Activated CD4-positive, alpha-beta memory T cell treated with anti-CD3 and anti-CD28 coated beads, Interleukin-2, amount 10 ng/mL, durations not matched to agents 7 days and 5 days (primary cell): ENCODE measurements around the gene AGBL1. TPM values are rescaled to one million over a fixed set of nuclear protein-coding genes. Genes with fewer than 3 reads are reported as not detected.

Experiments
- CTCF ChIA-PET: fragments of 350-600 bp; sonication (Branson Sonifier 250); formaldehyde crosslinking; loops from one replicate; lab custom pipeline; 2021; ENCODE audit warnings: antibody characterized with exemption, inconsistent platforms; lab: Charles Lee
- POLR2A ChIA-PET: fragments of 350-600 bp; sonication (Branson Sonifier 250); formaldehyde crosslinking; loops from one replicate; lab custom pipeline; 2021; ENCODE audit warnings: antibody characterized with exemption; lab: Charles Lee
- DNase-seq: peaks from one replicate; pipeline ENCODE4 v3.0.0-alpha.2; 2020
- H3K27ac Mint-ChIP-seq: one replicate; pipeline ENCODE4 v1.8.0; 2021; ENCODE audit warnings: mild to moderate bottlenecking, mixed read lengths
- H3K27me3 Mint-ChIP-seq: one replicate; pipeline ENCODE4 v1.8.0; 2021; ENCODE audit warnings: mixed read lengths
- H3K36me3 Mint-ChIP-seq: one replicate; pipeline ENCODE4 v1.8.0; 2021; ENCODE audit warnings: low read depth, mixed read lengths
- H3K4me1 Mint-ChIP-seq: one replicate; pipeline ENCODE4 v1.8.0; 2021; ENCODE audit warnings: mixed read lengths
- H3K4me3 Mint-ChIP-seq: one replicate; pipeline ENCODE4 v1.8.0; 2021; ENCODE audit warnings: mild to moderate bottlenecking, mixed read lengths
- H3K9me3 Mint-ChIP-seq: one replicate; pipeline ENCODE4 v1.8.0; 2021; ENCODE audit warnings: mixed read lengths
- total RNA-seq, 2 experiments: library from RNA; stranded (reverse); gene quantifications; one replicate each; pipeline ENCODE4 v1.2.3, GENCODE V29; 2021

The AGBL1 gene
- not detected for total RNA-seq

DNA sequence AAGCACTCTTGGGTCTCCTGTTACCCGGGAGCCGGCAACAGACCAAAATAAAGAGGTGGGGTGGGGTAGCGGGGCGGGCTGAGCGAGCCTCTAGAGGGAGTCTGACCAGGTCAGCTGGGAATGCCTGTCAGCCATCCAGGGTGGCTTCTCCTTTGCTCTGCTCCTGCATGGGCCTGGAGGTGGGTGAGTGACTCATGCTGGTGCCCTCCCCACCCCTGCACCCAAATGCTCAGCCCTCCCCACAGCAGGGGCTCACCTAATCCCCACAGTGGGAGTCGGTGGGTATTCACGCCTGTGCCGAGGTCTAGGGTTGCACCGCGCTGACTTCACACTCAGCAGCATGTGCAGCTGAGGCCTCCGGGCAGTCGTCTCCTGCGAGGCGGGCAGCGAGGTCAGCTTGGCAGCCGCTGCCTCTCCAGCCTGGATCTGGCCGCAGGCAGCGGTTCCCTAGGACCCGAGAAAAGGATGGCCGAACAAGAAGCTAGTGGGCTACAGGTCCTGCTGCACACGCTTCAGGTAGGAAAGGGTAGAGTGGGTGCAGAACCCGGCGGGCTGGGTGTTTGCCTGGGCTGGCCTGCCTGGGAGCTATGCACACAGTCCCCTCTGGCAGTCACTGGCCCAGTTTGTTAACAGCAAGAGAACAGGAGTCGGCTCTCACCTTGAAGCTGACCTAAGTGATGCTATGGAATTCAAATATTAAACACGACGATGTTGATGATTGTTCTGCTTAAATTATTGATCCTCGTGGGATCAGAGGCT is at the start of gene AGBL1:
Gene AGBL1, plus strand, starts transcription at position 364 of the 759 bp plus-strand sequence.
- Mint-ChIP-seq H3K27me3 (peaks cover 3% of the 10 kb centered on the region), H3K9me3 (no peaks in the 10 kb centered on the region), H3K27ac (no peak within 1 kb of the TSS), H3K36me3 (no peaks in the 10 kb centered on the region), H3K4me1 (no peaks in the 10 kb centered on the region), H3K4me3 (no peak within 1 kb of the TSS)
- ChIA-PET POLR2A (no interaction called here), CTCF (no interaction called here)
- no peak for DNase-seq

DNA sequence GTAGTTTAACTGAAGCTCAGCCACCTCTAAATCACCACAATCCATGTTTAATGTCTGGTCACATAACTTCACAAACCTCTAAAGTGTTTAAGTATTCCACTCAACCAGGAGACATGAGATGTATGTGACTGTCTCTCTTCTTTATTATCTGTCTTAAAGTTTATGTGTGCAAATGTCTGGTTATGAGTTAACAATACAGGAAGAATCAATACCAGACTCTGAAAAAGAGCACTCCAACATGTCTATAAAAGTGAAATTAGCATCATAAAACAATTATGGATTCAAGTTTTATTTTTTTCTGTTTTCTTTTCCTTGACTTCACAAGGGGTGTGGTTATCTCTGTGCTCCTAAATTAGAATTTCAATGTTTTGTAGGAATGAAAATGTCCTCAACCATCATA is 44.8 kb upstream of the AGBL1 start:
- no peak for DNase-seq
- ChIA-PET CTCF (no interaction called here), POLR2A (no interaction called here)
- Mint-ChIP-seq H3K9me3 (no peaks in the 10 kb centered on the region), H3K36me3 (no peaks in the 10 kb centered on the region), H3K27me3 (peaks cover 2% of the 10 kb centered on the region), H3K4me3 (no peak overlapping the region), H3K27ac (no peak overlapping the region), H3K4me1 (no peaks in the 10 kb centered on the region)

DNA sequence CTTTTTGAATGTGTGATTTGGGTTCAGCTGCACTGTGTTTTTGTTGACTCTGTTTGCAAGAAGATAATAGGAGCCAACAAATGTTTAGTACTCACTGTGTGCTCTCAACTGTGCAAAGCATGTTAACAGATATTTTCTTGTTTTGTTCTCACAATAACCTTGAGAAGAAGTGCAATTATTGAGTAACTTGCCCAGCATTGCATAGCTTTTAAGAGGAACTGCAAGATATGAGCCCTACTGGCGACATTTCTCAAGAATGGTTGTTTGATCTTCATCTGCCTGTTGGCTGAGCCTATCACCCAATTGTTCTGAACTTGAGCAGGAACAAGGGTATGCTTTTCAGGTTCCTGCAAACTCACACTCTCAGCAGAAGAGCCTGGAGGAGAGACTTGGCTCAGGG is 43.4 kb upstream of the AGBL1 start:
- peaks cover 2% of the 10 kb centered on the region for H3K27me3 Mint-ChIP-seq
- H3K4me3 Mint-ChIP-seq: no peak overlapping the region
- H3K36me3 Mint-ChIP-seq: no peaks in the 10 kb centered on the region
- ChIA-PET POLR2A (no interaction called here), CTCF (no interaction called here)
- no peak overlapping the region for H3K27ac Mint-ChIP-seq
- DNase-seq: no peak
- H3K9me3 Mint-ChIP-seq: no peaks in the 10 kb centered on the region
- H3K4me1 Mint-ChIP-seq: no peaks in the 10 kb centered on the region

DNA sequence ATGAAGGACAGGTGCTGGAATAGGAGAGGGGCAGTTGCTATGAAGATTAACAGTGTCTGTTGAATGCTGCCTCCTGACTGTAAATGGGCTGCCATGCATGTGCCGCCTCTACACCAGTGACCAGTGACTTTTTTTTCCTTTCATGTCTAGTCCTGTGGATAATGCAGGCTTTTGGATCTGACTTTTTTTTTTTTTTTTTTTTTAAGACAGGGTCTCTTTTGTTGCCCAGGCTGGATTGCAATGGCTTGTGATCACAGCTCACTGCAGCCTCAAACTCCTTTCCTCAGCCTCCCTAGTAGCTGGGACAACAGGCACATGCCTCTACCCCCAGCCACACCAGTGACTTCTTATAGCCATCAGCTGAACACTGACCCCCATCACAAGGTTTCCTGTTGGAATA is 41.2 kb upstream of the AGBL1 start:
- Mint-ChIP-seq H3K9me3 (no peaks in the 10 kb centered on the region), H3K27me3 (peaks cover 2% of the 10 kb centered on the region), H3K4me1 (no peaks in the 10 kb centered on the region), H3K4me3 (no peak overlapping the region), H3K36me3 (no peaks in the 10 kb centered on the region), H3K27ac (no peak overlapping the region)
- POLR2A ChIA-PET: no interaction called here
- no peak for DNase-seq
- CTCF ChIA-PET: no interaction called here

DNA sequence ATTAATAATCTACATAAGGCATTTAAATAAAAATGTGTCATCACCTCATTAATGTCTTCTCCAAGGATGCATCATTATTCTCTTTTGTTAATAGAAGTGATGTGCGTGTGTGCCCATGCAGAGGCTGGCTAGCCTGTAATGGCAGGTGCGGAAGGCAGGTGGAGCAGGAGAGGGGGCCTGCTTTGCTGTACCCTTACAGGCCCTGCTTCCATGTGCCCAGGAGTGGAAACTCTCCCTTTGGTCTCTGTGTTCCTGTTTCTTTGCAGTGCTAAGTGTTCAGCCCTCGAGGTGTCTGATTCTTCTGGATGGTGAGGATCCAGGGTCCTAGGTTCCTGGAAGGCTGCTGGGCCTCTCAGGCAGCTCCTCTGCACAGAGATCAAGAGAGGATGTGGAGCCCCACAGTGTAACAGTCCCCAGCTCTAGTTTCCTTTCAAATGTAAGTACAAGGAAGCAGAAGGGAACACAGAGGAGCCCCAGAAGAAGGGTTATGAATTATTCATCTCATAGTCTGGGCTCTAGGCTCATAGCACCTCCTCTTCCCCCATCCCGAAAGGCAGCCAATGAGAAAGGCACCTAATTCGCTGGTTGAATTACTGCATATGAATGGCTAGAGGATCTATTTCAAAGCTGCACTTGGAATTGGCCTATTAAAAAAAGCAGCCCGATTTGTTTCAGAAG is 39.2 kb upstream of the AGBL1 start:
- ChIA-PET POLR2A (no interaction called here), CTCF (no interaction called here)
- H3K27ac Mint-ChIP-seq: no peak overlapping the region
- no peaks in the 10 kb centered on the region for H3K36me3 Mint-ChIP-seq
- no peak for DNase-seq
- H3K4me3 Mint-ChIP-seq: no peak overlapping the region
- peaks cover 5% of the 10 kb centered on the region for H3K27me3 Mint-ChIP-seq
- no peaks in the 10 kb centered on the region for H3K4me1 Mint-ChIP-seq
- no peaks in the 10 kb centered on the region for H3K9me3 Mint-ChIP-seq

DNA sequence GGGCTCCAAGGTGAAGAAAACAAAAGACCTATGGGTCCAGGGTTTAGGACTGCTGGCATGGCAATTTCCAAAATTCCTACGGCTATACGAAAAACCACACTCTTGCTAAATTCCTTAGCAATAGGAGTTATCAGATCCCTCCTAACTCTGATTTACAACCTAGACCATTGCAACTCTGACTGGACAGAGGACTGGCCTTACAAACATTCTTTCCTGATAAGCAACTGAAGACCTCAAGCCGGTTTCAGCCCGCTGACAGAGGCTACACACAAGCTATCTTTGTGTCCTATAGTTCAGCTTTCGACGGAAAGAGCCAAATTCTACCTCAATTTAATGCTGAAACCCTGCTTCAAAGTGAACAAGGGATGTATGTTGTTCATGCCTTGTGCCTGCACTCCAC is 38.3 kb upstream of the AGBL1 start:
- Mint-ChIP-seq H3K9me3 (no peaks in the 10 kb centered on the region), H3K4me3 (no peak overlapping the region), H3K36me3 (no peaks in the 10 kb centered on the region), H3K4me1 (no peaks in the 10 kb centered on the region), H3K27ac (no peak overlapping the region), H3K27me3 (peaks cover 5% of the 10 kb centered on the region)
- no peak for DNase-seq
- POLR2A ChIA-PET: no interaction called here
- CTCF ChIA-PET: no interaction called here

DNA sequence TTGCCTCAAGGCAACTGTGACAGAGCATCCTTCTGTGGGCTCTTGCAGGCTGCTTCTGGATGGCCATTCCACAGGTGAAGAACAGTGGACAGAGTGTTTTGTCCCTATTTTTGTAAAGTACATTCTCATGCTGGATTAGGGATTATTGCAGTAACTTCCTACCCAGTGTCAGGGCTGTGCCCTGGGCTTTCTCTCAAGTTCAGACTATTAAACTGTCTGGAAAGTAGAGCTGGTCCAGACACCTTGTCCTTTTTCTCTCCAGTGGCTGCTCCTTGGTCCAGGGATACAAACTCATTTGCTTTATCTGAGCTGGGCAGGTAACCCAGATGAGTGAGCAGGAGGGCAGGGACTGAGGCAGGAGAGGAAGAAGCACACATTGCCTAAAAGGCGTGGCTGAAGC is 37.4 kb upstream of the AGBL1 start:
- ChIA-PET POLR2A (no interaction called here), CTCF (no interaction called here)
- Mint-ChIP-seq H3K27ac (no peak overlapping the region), H3K36me3 (no peaks in the 10 kb centered on the region), H3K9me3 (no peaks in the 10 kb centered on the region), H3K27me3 (peaks cover 5% of the 10 kb centered on the region), H3K4me1 (no peaks in the 10 kb centered on the region), H3K4me3 (no peak overlapping the region)
- no peak for DNase-seq

DNA sequence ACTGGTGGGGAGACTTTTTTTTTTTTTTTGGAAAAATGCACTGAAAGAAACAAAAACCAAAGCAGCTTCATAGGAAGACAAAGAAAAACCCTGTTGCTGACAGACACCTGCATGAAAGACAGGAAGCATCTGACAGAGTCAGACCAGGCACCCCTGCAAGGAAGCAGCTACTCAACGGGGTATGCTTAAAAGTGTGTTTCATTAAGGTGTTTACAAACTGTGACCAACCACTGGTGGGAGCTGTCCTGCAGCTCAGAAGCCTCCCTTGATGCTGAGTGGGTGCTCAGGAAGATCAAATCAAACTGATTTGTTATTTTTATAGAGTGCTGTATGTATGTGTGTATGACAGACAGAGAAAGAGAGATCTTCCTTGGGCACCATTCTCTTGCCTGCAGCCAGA is 34.7 kb upstream of the AGBL1 start:
- H3K4me3 Mint-ChIP-seq: no peak overlapping the region
- ChIA-PET POLR2A (no interaction called here), CTCF (no interaction called here)
- H3K36me3 Mint-ChIP-seq: no peaks in the 10 kb centered on the region
- peaks cover 5% of the 10 kb centered on the region for H3K27me3 Mint-ChIP-seq
- DNase-seq: no peak
- H3K4me1 Mint-ChIP-seq: no peaks in the 10 kb centered on the region
- no peaks in the 10 kb centered on the region for H3K9me3 Mint-ChIP-seq
- H3K27ac Mint-ChIP-seq: no peak overlapping the region

DNA sequence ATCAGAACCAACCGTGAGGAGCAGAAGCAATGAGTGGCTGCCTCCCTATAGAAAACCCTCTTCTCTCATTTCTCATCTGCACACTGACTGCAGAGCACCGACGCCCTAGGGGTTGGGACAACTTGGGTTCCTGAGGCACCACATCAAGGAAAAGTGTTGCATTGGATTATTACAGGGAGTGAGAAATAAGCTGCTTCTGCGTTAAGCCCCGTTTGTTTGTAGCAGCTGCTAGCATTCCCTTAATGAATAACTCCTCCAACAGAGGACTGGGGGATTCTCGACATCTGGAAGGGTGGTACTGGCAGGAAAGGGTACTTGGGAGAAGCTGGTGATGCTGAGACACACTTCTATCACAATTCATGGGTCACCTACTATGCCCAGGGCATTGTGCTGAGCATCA is 25.3 kb upstream of the AGBL1 start:
- Mint-ChIP-seq H3K27me3 (no peaks in the 10 kb centered on the region), H3K27ac (no peak overlapping the region), H3K4me1 (no peaks in the 10 kb centered on the region), H3K9me3 (no peaks in the 10 kb centered on the region), H3K36me3 (no peaks in the 10 kb centered on the region), H3K4me3 (no peak overlapping the region)
- POLR2A ChIA-PET: no interaction called here
- no peak for DNase-seq
- CTCF ChIA-PET: no interaction called here

DNA sequence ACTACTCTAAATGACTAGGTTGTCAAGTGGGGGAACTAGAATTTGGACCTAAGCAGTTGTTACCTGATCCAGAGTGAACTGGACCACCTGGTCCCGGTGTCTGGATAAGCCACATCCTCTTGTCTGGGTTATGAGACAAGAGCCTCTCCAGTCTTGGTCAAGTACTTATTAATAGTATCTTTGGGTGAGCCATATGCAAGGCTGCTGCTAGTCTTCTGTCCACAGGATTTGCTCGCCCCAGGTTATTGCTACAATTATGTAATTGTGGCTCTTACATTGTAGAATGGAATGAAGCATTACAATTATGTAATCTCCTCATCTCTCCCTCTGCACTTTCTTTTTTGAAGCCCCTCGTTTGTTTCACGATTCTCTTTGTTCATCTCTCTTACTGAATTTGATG is 24.0 kb upstream of the AGBL1 start:
- CTCF ChIA-PET: no interaction called here
- Mint-ChIP-seq H3K4me1 (no peaks in the 10 kb centered on the region), H3K36me3 (no peaks in the 10 kb centered on the region), H3K9me3 (no peaks in the 10 kb centered on the region), H3K4me3 (no peak overlapping the region), H3K27ac (no peak overlapping the region), H3K27me3 (no peaks in the 10 kb centered on the region)
- POLR2A ChIA-PET: no interaction called here
- DNase-seq: no peak

DNA sequence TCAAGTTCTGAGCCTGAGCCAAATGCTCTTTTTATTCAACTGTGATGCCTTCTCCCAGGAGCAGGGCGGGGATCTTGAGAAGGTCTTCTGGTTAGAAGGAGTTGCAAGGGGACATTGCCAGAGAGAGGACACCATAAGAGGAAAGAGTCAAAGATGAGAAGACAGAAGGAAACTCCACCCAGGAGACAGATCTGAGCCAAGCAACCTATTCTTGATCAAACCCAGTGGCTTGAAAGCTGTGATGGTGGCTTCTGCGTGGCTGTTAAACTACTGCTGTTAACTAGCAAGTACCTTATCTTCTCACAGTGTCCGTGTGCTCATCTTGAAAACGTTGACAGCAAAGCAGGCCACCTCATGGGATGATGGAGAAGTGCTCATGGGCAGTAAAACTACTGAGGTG is 19.8 kb upstream of the AGBL1 start:
- DNase-seq: no peak
- ChIA-PET POLR2A (no interaction called here), CTCF (interaction anchor here (0.7 kb wide), 1 partner anchor 166 kb away, joined by 3 read pairs; no protein-coding TSS in a partner anchor)
- Mint-ChIP-seq H3K36me3 (no peaks in the 10 kb centered on the region), H3K4me3 (no peak overlapping the region), H3K4me1 (no peaks in the 10 kb centered on the region), H3K27ac (no peak overlapping the region), H3K27me3 (no peaks in the 10 kb centered on the region), H3K9me3 (no peaks in the 10 kb centered on the region)

DNA sequence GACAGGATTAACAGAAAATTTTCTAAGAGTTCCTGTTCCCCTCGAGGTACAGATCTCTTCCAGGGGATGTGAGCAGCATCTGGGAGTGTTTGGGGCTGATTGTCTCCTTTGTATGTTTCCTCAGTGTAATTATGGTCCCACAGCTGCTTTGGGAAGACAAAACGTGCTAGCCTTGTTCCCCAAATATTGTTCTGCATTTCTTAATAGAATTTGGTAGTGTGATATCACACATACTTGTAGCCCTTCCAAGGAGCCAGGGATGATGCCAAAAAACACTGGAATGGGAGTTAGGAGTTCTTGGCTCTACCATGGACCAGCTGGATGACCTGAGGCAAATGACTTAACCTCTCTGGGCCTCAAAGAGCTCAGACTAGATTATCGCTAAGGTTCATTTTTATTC is 19.0 kb upstream of the AGBL1 start:
- ChIA-PET POLR2A (no interaction called here), CTCF (no interaction called here)
- H3K27me3 Mint-ChIP-seq: no peaks in the 10 kb centered on the region
- DNase-seq: no peak
- no peak overlapping the region for H3K4me3 Mint-ChIP-seq
- H3K27ac Mint-ChIP-seq: no peak overlapping the region
- H3K4me1 Mint-ChIP-seq: no peaks in the 10 kb centered on the region
- H3K36me3 Mint-ChIP-seq: no peaks in the 10 kb centered on the region
- H3K9me3 Mint-ChIP-seq: no peaks in the 10 kb centered on the region

DNA sequence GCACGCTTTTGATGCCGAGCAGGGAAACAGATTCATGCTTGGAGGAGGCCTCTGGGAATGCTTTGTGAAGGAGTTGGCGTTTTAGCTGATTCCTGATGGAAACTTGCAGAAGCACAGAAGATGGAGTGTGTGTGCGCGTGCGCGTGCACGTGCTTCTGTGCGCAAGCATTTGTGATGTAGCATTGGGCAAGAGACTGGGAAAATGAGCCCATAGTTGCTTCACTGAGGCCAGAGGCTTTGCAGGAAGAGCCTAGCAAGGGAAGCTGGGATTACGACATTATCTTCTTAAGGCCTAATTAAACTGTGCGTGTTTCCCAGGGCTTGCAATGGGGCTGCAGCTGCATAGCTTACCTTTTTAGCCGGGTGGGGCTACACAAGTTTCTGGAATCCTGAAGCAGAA is 18.1 kb upstream of the AGBL1 start:
- POLR2A ChIA-PET: no interaction called here
- Mint-ChIP-seq H3K27me3 (no peaks in the 10 kb centered on the region), H3K4me1 (no peaks in the 10 kb centered on the region), H3K36me3 (no peaks in the 10 kb centered on the region), H3K4me3 (no peak overlapping the region), H3K9me3 (no peaks in the 10 kb centered on the region), H3K27ac (no peak overlapping the region)
- CTCF ChIA-PET: no interaction called here
- DNase-seq: no peak

DNA sequence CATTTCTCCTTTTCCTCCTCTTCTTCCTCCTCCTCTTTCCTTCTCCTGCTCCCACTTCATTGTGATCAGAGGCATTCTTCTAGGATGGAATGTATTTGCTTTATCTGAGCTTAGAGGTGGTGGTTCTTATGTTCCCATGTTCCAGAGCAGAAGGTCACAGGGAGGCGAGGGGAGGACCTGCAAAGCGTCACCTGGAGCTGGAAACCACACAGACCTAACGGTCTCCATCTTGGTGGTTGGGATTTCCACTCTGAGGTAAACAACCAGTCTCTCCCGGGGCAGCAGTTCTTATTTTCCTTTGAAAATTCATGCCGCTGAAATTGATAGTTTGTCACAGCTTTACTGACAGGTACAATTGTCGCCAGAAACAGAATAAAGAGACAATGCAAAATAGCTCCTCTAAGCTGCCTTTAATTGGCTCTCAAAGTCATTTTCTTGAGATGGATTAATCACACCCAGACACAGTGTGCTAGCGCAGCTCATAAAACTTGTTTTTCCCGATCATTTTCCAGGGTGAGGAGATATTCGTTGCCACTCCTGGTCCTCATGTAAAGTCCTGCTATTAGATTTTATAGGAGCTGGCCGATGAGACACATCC is 16.9 kb upstream of the AGBL1 start:
- no peak overlapping the region for H3K27ac Mint-ChIP-seq
- no peaks in the 10 kb centered on the region for H3K36me3 Mint-ChIP-seq
- H3K27me3 Mint-ChIP-seq: no peaks in the 10 kb centered on the region
- H3K4me1 Mint-ChIP-seq: no peaks in the 10 kb centered on the region
- ChIA-PET POLR2A (no interaction called here), CTCF (no interaction called here)
- no peak for DNase-seq
- no peak overlapping the region for H3K4me3 Mint-ChIP-seq
- H3K9me3 Mint-ChIP-seq: no peaks in the 10 kb centered on the region
